Natural killer cell (primary cell): ENCODE data around the gene KIF20A. TPM values are rescaled to one million over a fixed set of nuclear protein-coding genes. Genes with fewer than 3 reads are reported as not detected.

Experiments used
- ATAC-seq, 3 donors: fragments of 150-1000 bp in 2 of 3; fragments of 200-7000 bp in 1 of 3; cut with Tn5 transposase; 1 replicate in 1 of 3; 2 replicates in 2 of 3; pipeline ENCODE4 v1.10.0; 2021; ENCODE audit warnings: mild to moderate bottlenecking in 2 of 3, moderate library complexity in 2 of 3
- DNase-seq, 2 donors: peaks; one replicate each; pipeline versions ENCODE4 v3.0.0 to v3.0.0-alpha.2; 2013 to 2021; ENCODE audit warnings: mixed read lengths in 1 of 2
- H3K27ac ChIP-seq: one replicate; pipeline ENCODE4 v1.5.1; 2013; ENCODE audit warnings: mild to moderate bottlenecking, low read length
- H3K27me3 ChIP-seq: one replicate; pipeline ENCODE4 v1.6.1; 2013; ENCODE audit warnings: low read length; ENCODE audit not compliant: control insufficient read depth, insufficient read depth
- H3K36me3 ChIP-seq: one replicate; pipeline ENCODE4 v1.6.1; 2013; ENCODE audit warnings: low read length; ENCODE audit not compliant: control insufficient read depth, insufficient read depth
- H3K4me1 ChIP-seq: one replicate; pipeline ENCODE4 v1.6.1; 2013; ENCODE audit warnings: low read length; ENCODE audit not compliant: control insufficient read depth, insufficient read depth
- H3K4me3 ChIP-seq: one replicate; pipeline ENCODE4 v1.5.1; 2013; ENCODE audit warnings: low read length
- H3K9me3 ChIP-seq: one replicate; pipeline ENCODE4 v1.6.1; 2013; ENCODE audit warnings: low read length; ENCODE audit not compliant: control insufficient read depth, insufficient read depth
- H3K27ac Mint-ChIP-seq, 2 donors: one replicate each; pipeline ENCODE4 v1.8.0; 2022; ENCODE audit warnings: mild to moderate bottlenecking in 2 of 2, mixed read lengths in 2 of 2, moderate library complexity in 1 of 2
- H3K27me3 Mint-ChIP-seq, 2 donors: one replicate each; pipeline ENCODE4 v1.8.0; 2022; ENCODE audit warnings: low read depth in 2 of 2, mixed read lengths in 2 of 2
- H3K36me3 Mint-ChIP-seq: one replicate; pipeline ENCODE4 v1.8.0; 2022; ENCODE audit warnings: mixed read lengths
- H3K4me1 Mint-ChIP-seq, 2 donors: one replicate each; pipeline ENCODE4 v1.8.0; 2022; ENCODE audit warnings: mixed read lengths in 2 of 2
- H3K4me3 Mint-ChIP-seq: one replicate; pipeline ENCODE4 v1.8.0; 2022; ENCODE audit warnings: mild to moderate bottlenecking, moderate library complexity, mixed read lengths
- H3K9me3 Mint-ChIP-seq, 2 donors: one replicate each; pipeline ENCODE4 v1.8.0; 2022; ENCODE audit warnings: mixed read lengths in 2 of 2
- WGBS: methylation state at CpG from one replicate; pipeline ENCODE4 v1.1.7; 2013; ENCODE audit warnings: missing lambda C conversion rate; ENCODE audit not compliant: insufficient coverage; 5-methylcytosine and 5-hydroxymethylcytosine counted together
- intact Hi-C: fragments of 100-400 bp; cut with micrococcal nuclease; formaldehyde crosslinking; loops from one replicate; pipeline ENCODE4 v1.14.2; 2022
- total RNA-seq, 4 donors: library from RNA; stranded (reverse); fragments of 120-200 nt in 1 of 4; gene quantifications; one replicate each; pipeline versions ENCODE4 v1.2.3 to v1.2.4, GENCODE V29; 2013 to 2022
- TF ChIP-seq, protein P1 (sequence below): fragments of 200-600 bp; IDR thresholded peaks from one replicate; pipeline ENCODE4 v1.8.0; 2022; ENCODE audit warnings: antibody characterized with exemption

Gene KIF20A
- total RNA-seq, 3 donors from 2014 or later (not counting 1 experiment from before 2014, with no cell fraction given), result 0.15 to 1.5 (median 0.61) TPM

DNA sequence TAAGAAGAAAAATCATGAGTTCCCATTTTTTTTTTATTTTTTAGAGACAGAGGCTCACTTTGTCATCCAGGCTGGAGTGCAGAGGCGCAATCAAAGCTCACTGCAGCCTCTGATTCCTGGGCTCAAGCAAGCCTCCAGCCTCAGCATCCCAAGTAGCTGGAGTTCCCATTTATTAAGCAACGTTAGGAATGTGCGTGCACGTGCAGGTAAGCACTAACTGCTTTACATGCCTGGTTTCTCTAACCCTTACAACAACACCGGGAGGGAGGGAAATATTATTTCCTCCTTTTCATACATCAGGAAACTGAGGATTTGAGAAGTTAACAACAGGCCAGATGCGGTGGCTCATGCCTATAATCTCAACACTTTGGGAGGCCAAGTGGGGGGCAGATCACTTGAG, 50.5 kb downstream of the KIF20A start:
- 46% methylated on average over 5 of the region's 6 CpGs for WGBS
- ATAC-seq, result no peak
- peaks cover 6 to 10% of the 10 kb centered on the region in 2 donors for H3K27me3 Mint-ChIP-seq

DNA sequence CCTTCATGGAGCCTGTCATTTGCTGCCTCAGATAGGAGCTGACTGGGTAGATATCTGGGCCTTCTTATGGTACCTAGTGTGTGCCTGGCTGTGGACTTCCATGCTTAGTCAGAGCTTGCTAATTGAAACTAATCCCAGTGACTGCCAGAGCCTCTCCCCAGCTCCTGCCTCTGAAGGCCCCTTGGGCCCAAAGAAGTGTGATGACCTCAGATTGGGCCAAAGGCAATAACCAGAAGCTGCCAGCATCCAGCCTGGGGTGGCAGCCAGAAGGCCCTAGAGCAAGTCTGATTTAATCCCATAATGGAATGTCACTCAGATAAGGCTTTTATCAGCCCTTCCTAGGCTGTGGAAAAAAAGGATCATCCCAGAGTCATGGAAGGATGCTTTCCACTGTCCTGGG, 51.3 kb downstream of the KIF20A start:
- H3K4me1 ChIP-seq, result no peaks in the 10 kb centered on the region
- H3K4me1 Mint-ChIP-seq, result no peaks in the 10 kb centered on the region
- H3K36me3 Mint-ChIP-seq, result no peaks in the 10 kb centered on the region
- no peak overlapping the region for H3K4me3 ChIP-seq
- no peaks in the 10 kb centered on the region for H3K36me3 ChIP-seq
- no peak overlapping the region for H3K4me3 Mint-ChIP-seq
- intact Hi-C loops, result no loop called here
- TF ChIP-seq, protein P1, sequence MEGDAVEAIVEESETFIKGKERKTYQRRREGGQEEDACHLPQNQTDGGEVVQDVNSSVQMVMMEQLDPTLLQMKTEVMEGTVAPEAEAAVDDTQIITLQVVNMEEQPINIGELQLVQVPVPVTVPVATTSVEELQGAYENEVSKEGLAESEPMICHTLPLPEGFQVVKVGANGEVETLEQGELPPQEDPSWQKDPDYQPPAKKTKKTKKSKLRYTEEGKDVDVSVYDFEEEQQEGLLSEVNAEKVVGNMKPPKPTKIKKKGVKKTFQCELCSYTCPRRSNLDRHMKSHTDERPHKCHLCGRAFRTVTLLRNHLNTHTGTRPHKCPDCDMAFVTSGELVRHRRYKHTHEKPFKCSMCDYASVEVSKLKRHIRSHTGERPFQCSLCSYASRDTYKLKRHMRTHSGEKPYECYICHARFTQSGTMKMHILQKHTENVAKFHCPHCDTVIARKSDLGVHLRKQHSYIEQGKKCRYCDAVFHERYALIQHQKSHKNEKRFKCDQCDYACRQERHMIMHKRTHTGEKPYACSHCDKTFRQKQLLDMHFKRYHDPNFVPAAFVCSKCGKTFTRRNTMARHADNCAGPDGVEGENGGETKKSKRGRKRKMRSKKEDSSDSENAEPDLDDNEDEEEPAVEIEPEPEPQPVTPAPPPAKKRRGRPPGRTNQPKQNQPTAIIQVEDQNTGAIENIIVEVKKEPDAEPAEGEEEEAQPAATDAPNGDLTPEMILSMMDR, result no peak
- DNase-seq, result no peak
- peaks cover 6 to 14% of the 10 kb centered on the region in 2 donors for H3K27me3 Mint-ChIP-seq
- no peak overlapping the region for H3K27ac Mint-ChIP-seq
- ATAC-seq, result no peak
- H3K27me3 ChIP-seq, result no peaks in the 10 kb centered on the region
- no peaks in the 10 kb centered on the region for H3K9me3 Mint-ChIP-seq
- H3K27ac ChIP-seq, result no peak overlapping the region
- peaks cover 8% of the 10 kb centered on the region for H3K9me3 ChIP-seq

More for the DNA sequence above, 50.5 kb downstream of the KIF20A start:
- Histone ChIP-seq H3K9me3 (peaks cover 8% of the 10 kb centered on the region), H3K4me1 (no peaks in the 10 kb centered on the region), H3K36me3 (no peaks in the 10 kb centered on the region), H3K4me3 (no peak overlapping the region), H3K27me3 (no peaks in the 10 kb centered on the region), H3K27ac (no peak overlapping the region)
- no peaks in the 10 kb centered on the region for H3K9me3 Mint-ChIP-seq
- no peaks in the 10 kb centered on the region for H3K36me3 Mint-ChIP-seq
- DNase-seq, result no peak
- no peak overlapping the region for H3K27ac Mint-ChIP-seq
- TF ChIP-seq, protein P1, result no peak
- no peaks in the 10 kb centered on the region for H3K4me1 Mint-ChIP-seq
- no peak overlapping the region for H3K4me3 Mint-ChIP-seq
- intact Hi-C loops, result no loop called here

DNA sequence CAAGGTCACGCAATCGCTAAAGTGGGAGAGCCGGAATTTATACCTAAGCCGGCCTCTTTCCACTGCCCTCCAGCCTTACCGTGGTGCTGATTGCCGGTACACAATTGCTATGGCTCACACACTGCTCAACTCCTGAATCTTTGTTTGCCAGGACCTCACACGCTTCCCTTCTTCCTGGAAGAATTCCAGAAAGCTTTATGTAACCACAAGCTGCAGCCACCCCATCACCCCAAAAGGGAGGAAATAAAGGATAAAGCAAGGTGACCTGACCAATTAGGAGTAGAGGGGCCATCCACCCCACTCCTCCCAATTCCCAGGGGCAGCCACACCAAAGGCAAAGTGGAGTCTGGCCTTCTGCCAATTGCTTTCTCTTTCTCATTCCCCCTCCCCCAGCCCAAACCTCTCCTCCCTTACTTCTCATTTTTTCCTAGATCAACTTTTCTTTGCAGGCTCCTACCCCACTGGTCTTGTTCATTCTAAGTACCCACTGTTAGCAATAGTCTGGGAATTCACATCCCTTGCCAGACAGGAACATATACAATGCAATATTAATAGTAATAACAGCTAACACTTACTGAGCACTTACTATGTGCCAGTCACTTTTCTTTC, 52.2 kb downstream of the KIF20A start:
- no peak overlapping the region for H3K4me3 ChIP-seq
- Mint-ChIP-seq H3K4me1 (no peaks in the 10 kb centered on the region), H3K9me3 (no peaks in the 10 kb centered on the region), H3K4me3 (no peak overlapping the region), H3K27me3 (peaks cover 6 to 14% of the 10 kb centered on the region in 2 donors), H3K27ac (no peak overlapping the region), H3K36me3 (no peaks in the 10 kb centered on the region)
- TF ChIP-seq, protein P1, result no peak
- 87% methylated on average over 7 of the region's 7 CpGs for WGBS
- ATAC-seq (no peak), DNase-seq (no peak)
- no peak overlapping the region for H3K27ac ChIP-seq
- no peaks in the 10 kb centered on the region for H3K4me1 ChIP-seq
- no peaks in the 10 kb centered on the region for H3K27me3 ChIP-seq
- intact Hi-C loops, result no loop called here
- no peaks in the 10 kb centered on the region for H3K36me3 ChIP-seq
- peaks cover 8% of the 10 kb centered on the region for H3K9me3 ChIP-seq

DNA sequence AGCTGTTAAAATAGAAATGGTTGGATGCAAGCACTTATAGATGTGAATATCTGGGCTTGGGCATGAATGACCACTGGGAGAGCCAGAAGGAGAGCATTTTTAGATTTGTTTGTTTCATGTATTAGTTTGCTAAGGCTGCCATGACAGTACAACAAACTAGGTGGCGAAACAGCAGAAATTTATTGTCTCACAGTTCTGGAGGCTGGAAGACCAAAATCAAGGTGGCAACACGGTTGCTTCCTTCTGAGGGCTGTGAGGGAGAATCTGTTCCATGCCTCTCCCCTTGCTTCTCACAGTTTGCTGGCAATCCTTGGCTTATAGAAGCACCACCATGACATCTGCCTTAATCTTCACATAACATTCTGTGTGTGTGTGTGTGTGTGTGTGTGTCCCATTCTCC, 54.4 kb downstream of the KIF20A start:
- no peak for ATAC-seq
- H3K9me3 Mint-ChIP-seq, result no peaks in the 10 kb centered on the region
- no peak for DNase-seq
- H3K4me3 ChIP-seq, result no peak overlapping the region
- H3K4me1 ChIP-seq, result no peaks in the 10 kb centered on the region
- WGBS, result 77% methylated on average over 2 of the region's 2 CpGs
- TF ChIP-seq, protein P1, result no peak
- no peaks in the 10 kb centered on the region for H3K4me1 Mint-ChIP-seq
- no peaks in the 10 kb centered on the region for H3K36me3 Mint-ChIP-seq
- H3K9me3 ChIP-seq, result no peaks in the 10 kb centered on the region
- H3K27ac Mint-ChIP-seq, result no peak overlapping the region
- H3K27ac ChIP-seq, result no peak overlapping the region
- peaks cover 6 to 16% of the 10 kb centered on the region in 2 donors for H3K27me3 Mint-ChIP-seq
- intact Hi-C loops, result no loop called here
- no peak overlapping the region for H3K4me3 Mint-ChIP-seq
- H3K36me3 ChIP-seq, result no peaks in the 10 kb centered on the region
- H3K27me3 ChIP-seq, result no peaks in the 10 kb centered on the region
